ENCODE measurements around the gene LCE6A.

DNA sequence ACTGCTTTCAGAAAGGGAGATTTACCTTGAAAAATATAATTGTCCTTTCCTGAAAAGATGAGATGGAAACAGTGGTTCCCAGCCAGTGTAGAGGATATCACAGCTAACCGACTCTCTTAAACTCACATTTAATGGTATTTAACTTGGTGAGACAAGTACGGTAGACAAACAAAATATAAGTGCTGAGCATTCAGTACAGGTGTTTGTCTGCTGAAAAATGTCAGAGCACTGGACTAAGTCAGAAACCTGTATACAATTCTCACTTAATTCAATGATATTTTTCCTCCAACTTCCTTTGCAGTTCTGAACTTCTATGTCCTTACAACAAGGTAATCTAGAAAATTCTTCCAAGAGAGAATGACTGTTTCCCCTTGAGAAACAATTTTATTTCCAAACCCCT lies 31.0 kb upstream of the LCE6A start, which contains the start of gene LCE1B:
- TF ChIP-seq, protein P1, sequence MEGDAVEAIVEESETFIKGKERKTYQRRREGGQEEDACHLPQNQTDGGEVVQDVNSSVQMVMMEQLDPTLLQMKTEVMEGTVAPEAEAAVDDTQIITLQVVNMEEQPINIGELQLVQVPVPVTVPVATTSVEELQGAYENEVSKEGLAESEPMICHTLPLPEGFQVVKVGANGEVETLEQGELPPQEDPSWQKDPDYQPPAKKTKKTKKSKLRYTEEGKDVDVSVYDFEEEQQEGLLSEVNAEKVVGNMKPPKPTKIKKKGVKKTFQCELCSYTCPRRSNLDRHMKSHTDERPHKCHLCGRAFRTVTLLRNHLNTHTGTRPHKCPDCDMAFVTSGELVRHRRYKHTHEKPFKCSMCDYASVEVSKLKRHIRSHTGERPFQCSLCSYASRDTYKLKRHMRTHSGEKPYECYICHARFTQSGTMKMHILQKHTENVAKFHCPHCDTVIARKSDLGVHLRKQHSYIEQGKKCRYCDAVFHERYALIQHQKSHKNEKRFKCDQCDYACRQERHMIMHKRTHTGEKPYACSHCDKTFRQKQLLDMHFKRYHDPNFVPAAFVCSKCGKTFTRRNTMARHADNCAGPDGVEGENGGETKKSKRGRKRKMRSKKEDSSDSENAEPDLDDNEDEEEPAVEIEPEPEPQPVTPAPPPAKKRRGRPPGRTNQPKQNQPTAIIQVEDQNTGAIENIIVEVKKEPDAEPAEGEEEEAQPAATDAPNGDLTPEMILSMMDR (IDR thresholded peaks at IDR 0.05): no peak
- no peak for TF ChIP-seq EZH2 (IDR thresholded peaks at IDR 0.05)
